Activated CD4-positive, alpha-beta T cell treated with anti-CD3 and anti-CD28 coated beads, Interleukin-2, amount 50 U/mL, for 4 hours (primary cell): ENCODE measurements around the gene C2CD4B.

ENCODE experiments used
- DNase-seq, 2 experiments: peaks; one replicate each; pipeline ENCODE4 v3.0.0-alpha.2; 2020

Gene C2CD4B

DNA sequence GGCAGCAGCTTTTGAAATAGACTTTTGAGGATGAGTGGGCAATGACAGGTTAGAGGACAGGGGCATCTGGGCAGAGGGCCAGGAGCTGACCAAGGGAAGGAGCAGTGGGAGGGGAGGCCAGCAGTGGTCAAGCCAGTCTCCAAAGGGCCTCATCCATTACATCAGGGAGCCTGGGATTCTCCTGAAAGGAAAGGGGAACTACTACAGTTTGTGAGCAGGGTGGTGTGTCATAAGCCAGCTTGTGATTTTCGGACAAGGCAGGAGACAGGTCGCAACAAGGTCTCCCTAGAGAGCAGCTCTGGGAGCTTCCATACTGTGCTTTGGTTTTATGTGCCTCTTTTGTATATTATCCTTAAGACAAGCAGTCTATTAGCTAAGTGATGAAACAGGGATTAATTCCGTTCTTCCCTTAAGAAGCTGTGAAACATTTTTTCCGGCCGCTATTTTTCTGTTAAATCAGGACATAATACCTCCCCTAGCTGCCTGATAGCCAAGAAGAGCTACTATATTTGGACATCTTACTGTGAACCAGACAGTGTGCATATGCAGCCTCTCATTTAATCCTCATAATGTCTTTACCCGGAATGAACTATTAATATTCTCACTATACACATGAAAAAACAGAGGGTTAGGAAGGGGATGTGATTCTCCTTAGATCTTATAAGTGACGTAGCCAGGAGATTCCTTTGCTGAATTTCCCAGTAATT lies 46.4 kb downstream of the C2CD4B start:
- no peak for DNase-seq

DNA sequence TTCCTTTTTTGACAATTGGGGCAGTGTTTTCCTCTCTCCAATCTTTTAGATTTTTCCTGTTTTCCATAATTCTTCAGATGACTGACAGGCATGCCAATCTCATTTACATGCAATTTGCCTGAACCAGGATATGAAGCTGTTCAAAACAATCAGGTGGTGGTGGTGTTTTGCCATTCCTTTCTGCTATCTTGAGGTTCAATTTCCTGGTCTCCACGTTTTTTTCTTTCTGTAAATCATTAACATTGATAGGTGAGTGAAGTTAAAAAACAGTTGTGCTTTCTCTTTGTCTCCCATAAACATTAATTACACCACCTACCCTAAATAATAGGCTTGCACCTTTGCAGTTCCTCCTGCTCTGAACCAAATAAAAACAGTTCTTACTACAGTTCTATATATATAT lies 49.2 kb downstream of the C2CD4B start:
- no peak for DNase-seq
